Inflammatory macrophage treated with lipopolysaccharide for 4 hours (primary cell): ENCODE data around the gene IMPG2.
"Not testable (repeated sequence)": the region's sequence is repeated elsewhere in the genome, so short reads cannot be mapped to it uniquely, and the experiment has no call there.

ENCODE experiments used
- DNase-seq: peaks from one replicate; pipeline ENCODE4 v3.0.0-alpha.2; 2020

IMPG2 gene

DNA sequence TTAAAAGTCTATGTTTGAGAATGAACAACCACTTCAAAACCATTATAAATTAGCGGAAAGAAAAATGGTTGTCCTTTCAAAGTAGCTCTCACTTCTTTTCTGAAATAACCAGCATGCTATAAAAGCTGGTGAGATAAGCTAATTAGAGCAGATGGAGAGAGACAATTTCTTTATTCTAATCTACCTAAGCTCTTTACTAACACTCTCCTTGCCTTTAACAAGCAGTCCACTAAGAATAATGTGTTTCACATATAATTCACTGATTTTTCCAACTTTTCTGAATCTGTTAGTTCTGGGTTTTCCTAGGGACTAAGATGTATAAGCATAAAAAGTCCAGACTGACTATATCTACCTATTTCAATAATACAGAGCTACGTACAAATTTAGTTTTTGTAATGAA lies at the start of gene IMPG2:
Gene IMPG2, minus strand, starts transcription at position 101 of the 400 bp plus-strand sequence. CDS start 203 bp downstream, outside the sequence.
- no peak for DNase-seq

DNA sequence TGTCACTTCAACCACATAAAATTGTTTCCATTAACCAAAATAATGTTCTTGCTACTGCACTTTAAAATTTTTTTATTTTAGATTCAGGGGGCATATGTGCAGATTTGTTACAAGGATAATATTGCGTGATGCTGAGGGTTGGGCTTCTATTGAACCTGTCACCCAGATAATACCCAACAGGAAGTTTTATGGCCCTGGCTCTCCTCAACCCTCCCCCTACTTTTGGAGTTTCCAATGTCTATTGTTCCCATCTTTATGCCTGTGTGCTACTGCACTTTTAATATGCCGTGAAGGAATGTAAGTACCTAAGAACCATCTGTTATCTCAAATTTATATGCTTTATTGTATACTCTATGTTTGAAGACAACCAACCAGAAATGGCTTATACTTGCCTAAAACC lies 42.0 kb upstream of the IMPG2 start:
- no peak for DNase-seq

DNA sequence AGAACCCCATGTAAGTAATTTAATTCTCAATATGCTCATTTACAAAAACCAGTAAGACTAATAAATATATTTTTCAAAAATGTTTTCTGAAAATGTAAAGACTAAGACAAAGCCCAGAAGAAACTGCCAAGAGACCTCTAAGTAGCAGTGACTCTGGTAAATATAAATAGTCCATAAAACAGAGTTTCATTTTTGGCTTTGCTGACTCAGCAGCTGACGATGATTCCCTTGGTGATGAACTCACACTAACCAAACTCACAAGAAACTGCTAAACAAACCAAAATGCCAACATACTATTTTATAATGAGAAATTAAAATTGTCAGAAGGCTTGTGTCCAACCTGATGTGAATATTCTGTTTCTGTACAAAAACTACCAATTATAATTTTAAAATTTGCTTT lies 31.5 kb upstream of the IMPG2 start:
- DNase-seq, result peak; percentile 35

DNA sequence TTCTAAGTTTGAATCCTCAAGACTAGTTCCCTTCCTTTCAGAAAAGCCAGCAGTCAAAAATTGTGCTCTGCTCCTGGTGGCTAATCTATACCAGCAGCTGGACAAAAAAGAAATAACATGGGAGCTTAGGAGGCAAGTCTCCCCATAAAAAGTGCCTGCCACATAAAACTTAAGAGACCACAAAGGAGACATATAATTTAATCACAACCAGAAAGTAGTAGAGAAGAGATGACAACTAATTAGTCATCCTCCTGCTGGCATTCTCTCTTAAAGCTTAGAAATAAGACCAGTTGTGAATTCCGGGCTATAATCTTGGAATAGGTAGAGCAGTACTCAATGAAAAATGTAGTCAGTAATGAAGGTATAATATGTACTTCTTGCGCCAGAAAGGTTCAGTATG lies 20.2 kb upstream of the IMPG2 start:
- DNase-seq, result no peak

DNA sequence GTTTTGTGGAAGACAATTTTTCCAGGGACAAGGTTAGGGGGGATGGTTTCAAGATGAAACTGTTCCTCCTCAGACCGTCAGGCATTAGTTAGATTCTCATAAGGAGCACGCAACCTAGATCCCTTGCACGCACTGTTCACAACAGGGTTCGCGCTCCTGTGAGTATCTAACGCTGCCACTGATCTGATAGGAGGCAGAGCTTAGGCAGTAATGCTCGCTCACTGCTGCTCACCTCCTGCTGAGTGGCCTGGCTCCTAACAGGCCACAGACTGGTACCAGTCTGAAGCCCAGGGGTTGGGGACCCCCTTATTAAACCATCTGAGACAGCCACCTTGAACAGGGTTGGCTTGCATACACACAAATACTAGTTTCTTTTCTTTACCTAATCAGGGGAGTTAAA lies 13.5 kb upstream of the IMPG2 start:
- no peak for DNase-seq

DNA sequence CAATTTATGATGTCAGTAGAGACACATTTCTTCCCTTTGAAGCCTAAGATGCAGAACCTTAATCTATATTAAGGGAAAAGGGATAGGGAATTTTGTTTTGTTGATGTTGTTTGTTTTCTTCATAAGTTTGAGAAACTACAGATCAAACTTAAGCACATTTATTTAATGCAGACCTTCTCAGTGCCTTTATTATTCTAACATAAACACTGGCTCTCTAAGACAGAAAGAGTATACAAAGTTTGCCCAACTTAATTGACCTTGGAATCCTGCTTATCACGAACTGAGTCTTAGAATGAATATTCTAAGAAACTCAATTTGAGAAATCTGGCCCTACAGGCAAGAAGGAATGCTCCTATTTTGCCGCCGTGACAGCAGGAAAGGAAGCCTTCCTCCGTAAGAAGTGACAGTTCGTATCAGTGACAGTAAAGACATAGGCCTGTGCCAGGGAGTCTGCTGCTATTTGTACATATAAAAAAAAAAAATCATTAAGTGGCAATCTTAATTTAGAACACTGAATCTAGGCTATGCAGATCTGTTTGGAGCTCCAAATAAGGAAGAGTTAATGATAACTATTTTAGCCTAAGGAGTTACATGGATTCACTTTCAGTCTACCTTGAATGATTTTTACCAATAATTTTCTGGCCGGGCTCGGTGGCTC lies 8.8 kb upstream of the IMPG2 start:
- no peak for DNase-seq

DNA sequence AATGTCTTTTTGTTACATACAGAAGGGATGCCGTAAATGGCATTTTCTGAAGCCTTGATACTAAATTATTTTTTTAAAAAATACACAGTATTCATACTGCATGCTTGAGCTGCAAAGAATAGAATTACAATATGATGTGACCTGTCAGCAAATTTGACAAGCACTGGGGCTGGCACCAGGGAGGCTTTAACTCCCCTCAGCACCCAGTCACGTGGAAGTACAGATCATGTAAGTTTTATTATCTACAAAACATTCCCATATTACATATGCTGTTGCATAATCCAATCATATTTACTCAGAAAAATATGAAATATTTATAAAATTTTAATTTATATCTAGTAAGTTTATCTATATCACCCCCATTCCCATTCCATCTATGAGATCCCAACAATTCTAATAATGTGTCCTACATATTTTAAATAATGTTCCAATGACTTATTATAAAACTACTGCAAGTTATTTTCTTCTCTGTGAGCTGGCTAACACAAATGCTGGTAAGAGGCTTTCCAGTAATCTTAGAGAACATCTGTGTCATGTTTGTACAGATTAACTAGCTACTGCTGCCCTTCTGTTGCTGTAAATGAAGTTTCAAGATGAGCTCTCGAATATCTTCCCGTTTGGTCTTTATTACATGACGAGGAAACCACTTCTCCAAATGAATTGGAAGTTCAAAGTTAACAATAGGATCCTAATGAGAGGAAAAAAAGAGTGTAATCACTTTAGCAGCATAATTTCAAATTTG lies 5.2 kb upstream of the IMPG2 start:
- no peak for DNase-seq

DNA sequence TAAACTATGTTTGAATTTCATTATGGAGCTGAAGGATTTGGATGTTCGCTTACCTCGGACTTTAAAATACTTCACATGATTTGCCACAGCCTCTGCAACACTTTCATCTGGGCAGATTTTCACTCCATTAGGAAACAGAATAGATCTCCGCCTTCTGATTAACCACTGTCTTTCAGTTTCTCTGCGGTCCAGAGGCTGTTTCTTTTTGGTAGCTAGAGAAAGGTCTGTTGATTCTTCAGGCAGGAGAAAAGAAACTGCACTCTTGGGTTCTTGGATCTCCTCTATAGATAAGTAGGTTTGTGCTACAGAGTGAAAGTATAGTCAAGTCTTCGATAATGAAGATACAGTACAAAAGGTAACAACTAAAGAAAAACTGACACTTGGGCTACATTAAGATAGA lies 844 bp downstream of the IMPG2 start:
- no peak for DNase-seq

DNA sequence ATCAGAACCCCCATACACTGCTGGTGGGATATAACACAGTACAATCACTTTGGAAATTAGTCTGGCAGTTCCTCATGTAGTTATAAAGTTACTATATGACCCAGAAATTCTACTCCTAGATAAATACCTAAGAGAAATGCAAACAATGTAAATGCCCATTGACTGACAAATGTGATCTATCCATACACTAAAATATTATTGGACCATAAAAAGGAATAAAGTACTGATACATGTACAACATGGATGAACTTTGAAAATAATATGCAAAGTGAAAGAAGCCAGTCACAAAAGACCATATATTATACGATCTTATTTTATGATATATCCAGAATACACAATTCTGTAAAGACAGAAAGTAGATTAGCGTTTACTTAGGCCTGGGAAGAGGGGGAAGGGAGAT lies 7.8 kb downstream of the IMPG2 start:
- DNase-seq, result no peak

DNA sequence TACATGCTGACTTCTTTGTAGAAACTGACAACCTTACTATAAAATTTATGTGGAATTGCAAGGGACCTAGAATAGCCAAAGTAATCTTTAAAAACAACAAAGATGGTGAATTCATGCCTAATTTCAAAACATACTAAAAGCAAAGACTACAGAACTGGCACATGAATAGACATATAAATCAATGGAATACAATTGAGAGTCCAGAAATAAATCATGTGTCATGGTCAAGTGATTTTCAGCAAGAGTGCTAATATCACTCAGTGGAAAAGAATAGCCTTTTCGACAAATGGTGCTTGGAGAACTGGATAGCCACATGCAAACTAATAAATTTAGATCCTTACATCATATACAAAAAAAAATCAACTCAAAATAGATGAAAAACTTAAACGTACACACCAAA lies 8.7 kb downstream of the IMPG2 start:
- no peak for DNase-seq

DNA sequence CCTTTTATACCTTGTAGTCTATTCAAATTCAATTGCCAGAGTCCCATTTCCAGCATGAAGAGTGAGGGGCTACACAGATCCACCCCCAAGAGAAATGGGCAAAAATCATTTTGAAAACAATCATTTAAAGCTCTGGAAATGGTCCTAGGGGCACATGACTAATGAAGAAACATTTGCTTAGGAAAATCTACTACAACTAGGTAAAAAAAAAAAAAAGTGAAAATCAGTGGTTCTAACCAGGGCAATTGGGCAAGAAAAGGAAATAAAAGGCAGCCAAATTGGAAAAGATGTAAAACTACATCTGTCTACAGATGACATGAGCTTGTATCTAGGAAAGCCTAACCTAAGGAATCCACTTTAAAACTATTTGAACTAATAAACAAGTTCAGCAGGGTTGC lies 9.4 kb downstream of the IMPG2 start:
- DNase-seq, result no peak

DNA sequence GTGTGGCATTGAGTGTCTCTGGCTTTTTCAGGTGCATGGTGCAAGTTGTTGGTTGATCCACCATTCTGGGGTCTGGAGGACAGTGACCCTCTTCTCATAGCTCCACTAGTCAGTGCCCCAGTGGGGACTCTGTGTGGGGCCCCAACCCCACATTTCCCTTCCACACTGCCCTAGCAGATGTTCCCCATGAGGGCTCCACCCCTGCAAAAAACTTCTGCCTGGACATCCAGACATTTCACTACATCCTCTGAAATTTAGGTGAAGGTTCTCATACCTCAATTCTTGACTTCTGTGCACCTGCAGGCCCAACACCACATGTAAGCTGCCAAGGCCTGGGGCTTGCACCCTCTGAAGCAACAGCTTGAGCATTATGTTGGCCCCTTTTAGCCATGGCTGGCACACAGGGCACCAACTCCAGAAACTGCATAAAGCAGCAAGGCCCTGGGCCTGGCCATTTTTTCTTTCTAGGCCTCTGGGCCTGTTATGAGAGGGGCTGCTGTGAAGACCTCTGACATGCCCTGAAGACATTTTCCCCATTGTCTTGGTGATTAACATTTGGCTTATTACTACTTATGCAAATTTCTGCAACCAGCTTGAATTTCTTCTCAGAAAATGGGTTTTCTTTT lies 12.1 kb downstream of the IMPG2 start:
- not testable (repeated sequence) for DNase-seq

DNA sequence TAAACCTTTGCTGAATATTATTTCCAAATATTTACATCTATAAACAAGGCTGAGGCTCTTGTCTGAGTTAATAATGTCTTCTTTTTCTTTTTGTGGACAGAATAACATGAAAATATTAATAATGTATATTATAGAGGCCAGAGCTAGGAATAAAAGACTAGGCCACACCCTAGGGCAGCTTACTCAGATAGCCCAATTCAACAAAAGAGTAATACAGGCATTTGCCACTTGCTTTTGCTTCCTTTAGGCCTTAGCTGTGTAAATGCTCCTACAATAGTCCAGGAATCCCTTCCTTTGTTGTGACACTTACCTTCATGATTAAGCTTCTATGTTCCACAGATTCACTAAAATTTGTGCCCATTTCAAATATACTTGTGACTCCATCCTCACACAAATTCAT lies 16.5 kb downstream of the IMPG2 start:
- no peak for DNase-seq

DNA sequence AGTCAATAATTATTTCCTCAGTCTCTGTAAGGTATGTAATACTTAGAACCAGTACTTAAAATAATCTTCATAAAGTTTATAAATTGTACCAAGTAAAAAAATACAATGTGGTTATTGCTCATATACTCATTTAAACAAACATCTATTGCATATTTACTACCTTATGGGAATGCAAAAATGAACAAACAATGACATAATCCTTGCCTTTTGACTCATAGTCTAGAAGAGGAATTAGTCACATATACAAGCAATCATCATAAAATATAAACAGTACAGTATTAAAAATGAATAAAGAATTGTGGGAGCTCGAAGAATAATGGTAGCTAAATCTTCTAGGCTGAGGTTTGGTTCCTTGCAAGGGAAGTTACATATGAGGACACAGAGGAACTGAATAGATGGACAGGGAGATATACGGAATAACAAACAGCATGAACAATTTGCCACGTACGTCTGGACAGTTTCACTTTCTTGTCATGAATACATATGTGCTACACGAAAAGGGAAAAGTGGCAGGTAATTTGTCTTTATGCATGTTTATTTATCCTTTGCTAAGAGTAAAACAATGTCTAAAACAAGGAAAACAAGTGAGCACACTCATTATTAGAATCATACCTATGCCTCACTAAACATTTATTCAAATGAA lies 17.2 kb downstream of the IMPG2 start:
- DNase-seq, result peak; percentile 16

DNA sequence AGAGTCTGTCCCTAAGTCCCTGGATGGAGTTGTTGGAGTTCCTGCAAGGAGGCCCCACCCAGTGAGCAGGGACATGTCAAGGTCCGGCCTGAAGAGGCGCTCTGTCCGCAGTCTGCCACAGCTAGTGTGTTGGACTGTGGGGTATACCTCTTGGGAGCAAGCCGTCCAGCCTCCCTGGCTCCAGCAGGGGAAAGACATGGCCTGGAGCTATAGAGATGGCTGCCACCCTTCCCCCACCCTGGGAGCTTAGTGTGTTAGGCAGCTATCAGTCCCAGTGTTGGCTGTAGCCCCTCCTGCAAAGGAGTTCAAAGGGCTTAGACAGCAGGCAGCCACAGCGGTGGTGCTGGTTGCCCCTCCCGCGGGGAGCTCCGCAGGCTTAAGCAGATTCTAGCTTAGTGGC lies 20.3 kb downstream of the IMPG2 start:
- no peak for DNase-seq

DNA sequence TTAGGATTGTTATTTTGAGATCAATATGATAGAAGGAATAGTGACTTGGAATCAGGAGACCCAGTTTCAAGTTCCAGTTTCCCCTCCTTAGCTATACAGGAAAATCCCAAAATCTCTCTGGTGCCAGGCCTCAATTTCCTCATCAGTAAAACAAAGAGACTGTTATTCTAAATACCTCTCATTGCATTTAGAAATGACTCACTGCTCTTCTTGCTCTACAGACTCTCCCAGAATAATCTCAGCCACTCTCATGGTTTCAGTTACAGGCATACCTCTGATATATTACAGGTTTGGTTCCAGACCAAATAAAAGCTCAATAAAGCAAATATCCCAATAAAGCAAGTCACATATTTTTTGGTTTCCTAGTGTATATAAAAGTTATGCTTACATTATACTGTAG lies 28.3 kb downstream of the IMPG2 start:
- no peak for DNase-seq

DNA sequence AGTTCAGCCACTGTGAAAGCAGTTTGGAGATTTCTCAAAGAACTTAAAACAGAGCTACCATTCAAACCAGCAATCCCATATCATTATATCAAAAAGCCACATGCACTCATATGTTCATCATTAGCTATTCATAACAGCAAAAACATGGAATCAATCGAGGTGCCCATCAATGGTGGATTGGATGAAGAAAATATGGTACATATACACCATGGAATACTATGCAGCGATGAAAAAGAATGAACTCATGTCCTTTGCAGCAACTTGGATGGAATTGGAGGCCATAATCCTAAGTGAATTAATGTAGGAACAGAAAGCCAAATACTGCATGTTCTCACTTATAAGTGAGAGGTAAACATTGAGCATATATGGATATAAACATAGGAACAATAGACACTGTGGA lies 32.1 kb downstream of the IMPG2 start:
- DNase-seq, result no peak

DNA sequence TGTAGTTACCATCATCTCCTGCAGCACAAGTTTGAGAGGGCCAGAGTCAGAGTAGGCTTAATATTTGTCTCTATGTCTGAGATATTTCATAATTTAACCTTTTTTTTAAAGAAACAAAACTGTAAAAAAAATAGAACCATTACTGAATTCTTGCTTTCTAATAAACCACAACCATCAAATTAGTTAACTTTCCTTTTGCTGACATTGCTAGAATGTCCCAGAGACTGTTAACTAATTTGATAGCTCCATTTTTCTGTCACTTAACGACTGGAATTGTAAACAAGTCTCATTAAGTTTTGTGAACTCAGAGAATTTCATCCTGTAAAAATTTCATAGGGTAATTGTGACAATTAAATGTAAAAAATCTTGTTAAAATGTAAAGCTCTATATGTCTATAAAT lies 35.6 kb downstream of the IMPG2 start:
- DNase-seq, result no peak

DNA sequence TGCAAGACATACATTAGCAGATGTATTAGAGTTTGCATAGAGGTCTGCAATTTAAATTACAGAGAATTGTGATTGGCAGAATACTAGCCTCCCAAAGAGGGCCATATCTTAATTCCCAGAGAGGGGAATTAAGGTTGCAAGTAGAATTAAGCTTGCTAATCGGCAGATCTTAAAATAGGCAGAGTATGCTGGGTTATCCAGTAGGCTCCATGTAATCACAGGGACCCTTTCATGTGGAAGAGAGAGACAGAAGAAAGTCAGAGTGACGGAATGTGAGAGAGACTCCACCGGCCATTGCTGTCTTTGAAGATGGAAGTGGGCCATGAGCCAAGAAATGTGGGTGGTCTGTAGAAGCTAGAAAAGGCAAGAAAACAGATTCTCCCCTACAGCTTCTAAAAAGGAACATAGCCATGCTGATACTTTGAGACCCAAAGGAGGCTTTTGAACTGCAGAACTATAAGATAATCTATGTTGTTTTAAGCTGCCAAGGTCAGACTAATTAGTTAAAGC lies 38.8 kb downstream of the IMPG2 start:
- no peak for DNase-seq

DNA sequence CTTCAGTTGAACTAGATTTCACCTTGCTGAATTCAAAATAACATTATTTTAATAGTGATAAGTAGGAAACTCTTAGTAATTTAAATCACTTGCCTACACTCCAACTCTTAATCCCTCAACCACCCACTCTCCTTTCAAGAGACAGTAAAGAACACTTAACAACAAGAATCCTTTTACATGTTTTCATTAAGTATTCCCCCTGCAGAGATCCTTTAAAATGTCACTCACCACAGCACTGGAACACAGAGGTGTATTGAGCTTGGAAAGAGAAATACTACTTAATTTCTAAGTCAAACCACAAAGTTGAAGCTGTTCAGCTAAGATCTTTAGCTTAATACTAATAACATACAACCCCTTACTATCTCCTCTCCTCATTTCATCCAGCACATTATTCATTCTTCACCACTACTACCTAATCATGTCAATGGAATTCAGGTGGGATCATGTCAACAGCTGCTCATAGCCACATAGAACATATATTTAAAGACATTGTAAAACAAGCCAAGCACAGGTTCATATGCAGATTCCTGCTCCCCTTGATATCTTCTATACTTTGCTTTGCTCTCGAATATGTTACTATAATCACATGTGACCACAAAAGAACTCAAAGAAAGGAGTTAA lies 40.5 kb downstream of the IMPG2 start:
- no peak for DNase-seq

DNA sequence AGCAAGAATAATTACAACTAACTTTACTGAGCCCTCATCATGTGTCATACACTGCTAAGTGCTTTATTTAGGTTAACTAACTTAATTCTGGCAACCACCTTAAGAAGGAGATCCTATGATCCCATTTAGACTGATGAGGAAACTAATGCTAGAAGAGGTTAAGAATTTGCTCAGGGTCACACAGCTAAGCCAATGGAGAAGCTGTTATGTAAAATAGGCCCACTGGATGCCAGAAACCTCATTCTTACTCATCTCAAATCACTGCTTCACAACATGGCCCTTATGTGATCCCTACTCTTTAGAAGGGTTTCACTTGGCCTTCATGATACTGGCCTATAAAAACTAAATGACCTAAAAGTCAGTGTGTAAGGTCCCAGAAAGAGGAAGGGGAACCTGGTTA lies 41.2 kb downstream of the IMPG2 start:
- no peak for DNase-seq

DNA sequence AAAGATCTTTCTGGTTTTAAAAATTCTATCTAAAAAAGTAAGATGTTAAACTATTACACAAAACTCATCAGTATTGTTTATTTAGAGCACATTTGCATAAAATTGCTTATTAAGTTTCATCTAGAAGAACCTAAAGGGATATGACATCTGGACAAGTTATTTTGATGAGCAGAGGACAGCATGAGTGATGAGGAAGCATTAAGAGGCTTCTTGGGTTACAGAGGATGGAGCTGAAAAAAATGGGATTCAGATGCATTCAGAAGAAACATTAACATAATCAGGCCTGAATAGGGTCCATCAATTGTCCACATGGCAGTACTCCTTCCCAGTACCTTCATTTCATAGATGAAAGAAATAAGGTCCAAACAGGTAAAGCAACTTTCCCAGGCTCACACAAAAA lies 41.6 kb downstream of the IMPG2 start:
- DNase-seq, result no peak

DNA sequence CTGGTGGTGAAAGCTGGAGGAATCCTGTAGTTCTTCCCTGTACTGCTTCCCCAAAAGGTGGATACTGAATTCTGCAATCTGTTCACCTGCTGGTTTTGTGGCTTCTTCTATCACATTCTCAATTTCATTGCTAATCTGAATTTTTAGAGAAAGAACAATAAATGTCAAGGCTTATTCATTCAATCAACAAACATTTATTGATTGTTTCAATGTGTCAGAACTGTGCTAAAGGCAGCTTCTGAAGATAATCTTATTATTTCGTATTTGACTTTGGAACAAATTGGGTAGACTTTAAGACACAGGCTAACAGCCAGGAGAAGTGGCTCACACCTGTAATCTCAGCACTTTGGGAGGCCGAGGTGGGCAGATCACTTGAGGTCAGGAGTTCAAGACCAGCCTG lies 46.8 kb downstream of the IMPG2 start:
- no peak for DNase-seq
